Rectal smooth muscle tissue (tissue), 1 donor: ENCODE results near the gene ZNF358.
A peak's percentile ranks its signal among the peaks of the same experiment; 100 is the strongest.

Experiments used
- H3K27ac ChIP-seq: one replicate; pipeline ENCODE4 v1.7.0; 2013; ENCODE audit warnings: low read depth, low read length, inconsistent platforms
- H3K27me3 ChIP-seq: one replicate; pipeline ENCODE4 v1.7.0; 2013; ENCODE audit warnings: low read length; ENCODE audit not compliant: control insufficient read depth, insufficient read depth
- H3K36me3 ChIP-seq: one replicate; pipeline ENCODE4 v1.7.0; 2013; ENCODE audit warnings: low read length; ENCODE audit not compliant: control insufficient read depth, insufficient read depth
- H3K4me1 ChIP-seq: one replicate; pipeline ENCODE4 v1.7.0; 2013; ENCODE audit warnings: low read length; ENCODE audit not compliant: control insufficient read depth, insufficient read depth
- H3K4me3 ChIP-seq: one replicate; pipeline ENCODE4 v1.7.0; 2013; ENCODE audit warnings: low read length
- H3K9ac ChIP-seq: one replicate; pipeline ENCODE4 v1.7.0; 2013; ENCODE audit warnings: low read length

The ZNF358 gene

DNA sequence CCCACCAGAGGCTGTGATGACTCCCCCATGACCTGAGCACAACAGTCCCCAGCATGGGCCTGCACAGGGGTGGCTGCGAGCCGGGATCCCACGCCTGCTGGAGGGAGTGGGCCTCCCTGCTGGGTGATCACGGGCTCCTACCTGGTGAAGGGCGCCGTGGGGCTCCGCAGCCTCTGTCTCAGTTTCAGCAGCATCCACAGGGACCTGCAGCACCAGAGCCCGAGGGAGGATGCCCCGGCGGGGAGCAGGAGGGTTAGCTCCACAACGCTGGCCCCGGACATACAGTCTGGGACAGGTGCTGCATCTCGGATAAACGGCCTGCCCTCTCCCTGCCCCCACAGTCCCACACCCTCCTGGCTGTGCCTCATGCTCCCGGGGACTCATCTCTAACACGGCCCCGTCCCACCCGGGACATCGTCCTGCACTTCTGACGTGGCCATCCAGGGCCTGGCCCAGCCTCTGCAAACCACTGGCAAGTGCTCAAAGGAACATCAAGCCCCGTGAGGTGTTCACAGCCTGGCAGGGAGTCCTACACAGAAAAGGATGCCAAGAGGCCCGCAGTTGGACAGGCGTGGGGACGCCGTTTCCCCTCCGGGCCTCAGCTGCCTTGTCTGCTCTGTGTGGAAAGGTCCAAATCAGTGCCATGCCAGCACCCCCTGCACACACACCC, 37.6 kb upstream of the ZNF358 start:
- Histone ChIP-seq H3K36me3 (no peaks in the 10 kb centered on the region), H3K9ac (no peak overlapping the region), H3K4me1 (no peaks in the 10 kb centered on the region), H3K4me3 (no peak overlapping the region), H3K27me3 (no peaks in the 10 kb centered on the region), H3K27ac (no peak overlapping the region)

GRCh38 chr19:7478843-7479227, 37.1 kb upstream of the ZNF358 start:
- no peak overlapping the region for H3K9ac ChIP-seq
- no peak overlapping the region for H3K27ac ChIP-seq
- H3K36me3 ChIP-seq, result no peaks in the 10 kb centered on the region
- H3K4me3 ChIP-seq, result no peak overlapping the region
- no peaks in the 10 kb centered on the region for H3K4me1 ChIP-seq
- no peaks in the 10 kb centered on the region for H3K27me3 ChIP-seq

DNA sequence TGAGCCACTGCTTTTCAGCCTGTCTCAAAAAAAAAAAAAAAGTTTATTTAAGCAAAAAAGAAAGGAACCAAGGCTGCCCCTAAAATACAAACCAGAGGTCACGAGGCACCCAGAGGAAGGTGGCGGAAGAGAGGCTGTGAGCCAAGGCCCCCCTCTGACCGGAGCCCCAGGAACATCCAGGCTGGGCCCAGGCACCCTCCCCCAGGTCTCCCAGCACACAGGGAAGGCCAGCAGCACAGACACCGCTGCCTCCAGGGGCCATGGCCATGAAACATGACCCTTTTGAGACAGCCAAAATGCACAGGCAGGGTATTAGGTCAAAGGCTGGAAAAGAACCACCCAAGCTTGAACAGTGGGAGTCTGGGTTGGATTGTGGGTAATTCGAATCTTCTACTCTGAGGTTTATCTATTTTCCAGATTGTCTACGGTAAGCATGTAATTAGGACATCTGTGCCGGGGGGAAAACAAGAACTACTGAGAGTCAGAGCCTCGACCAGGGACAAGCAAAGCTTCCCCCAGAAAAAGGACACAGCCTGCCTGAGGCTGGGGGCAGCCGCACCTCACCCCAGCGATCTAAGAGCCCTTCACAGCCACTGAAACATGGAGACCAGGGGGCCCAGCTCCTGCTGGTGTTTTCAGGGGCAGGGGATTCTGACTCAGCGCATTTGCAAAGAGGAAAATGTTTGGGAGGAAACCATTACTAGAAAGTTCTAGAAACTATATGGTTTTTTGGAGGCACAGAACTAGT, 35.5 kb upstream of the ZNF358 start:
- Histone ChIP-seq H3K4me1 (no peaks in the 10 kb centered on the region), H3K27me3 (no peaks in the 10 kb centered on the region)

GRCh38 chr19:7480970-7481255, 35.0 kb upstream of the ZNF358 start:
- Histone ChIP-seq H3K27me3 (no peaks in the 10 kb centered on the region), H3K9ac (no peak overlapping the region), H3K27ac (no peak overlapping the region), H3K36me3 (no peaks in the 10 kb centered on the region), H3K4me1 (no peaks in the 10 kb centered on the region), H3K4me3 (no peak overlapping the region)

More for the DNA sequence above, 35.5 kb upstream of the ZNF358 start:
- Histone ChIP-seq H3K9ac (no peak overlapping the region), H3K4me3 (no peak overlapping the region), H3K27ac (no peak overlapping the region), H3K36me3 (no peaks in the 10 kb centered on the region)

- no peaks in the 10 kb centered on the region for H3K27me3 ChIP-seq
- H3K4me1 ChIP-seq, result no peaks in the 10 kb centered on the region
- H3K4me3 ChIP-seq, result no peak overlapping the region
- no peak overlapping the region for H3K27ac ChIP-seq
- no peak overlapping the region for H3K9ac ChIP-seq
- H3K36me3 ChIP-seq, result no peaks in the 10 kb centered on the region
These were observed 33.1 kb upstream of the ZNF358 start for GRCh38 chr19:7482584-7483439.

GRCh38 chr19:7483720-7484201, 32.1 kb upstream of the ZNF358 start:
- Histone ChIP-seq H3K27me3 (no peaks in the 10 kb centered on the region), H3K36me3 (no peaks in the 10 kb centered on the region), H3K9ac (no peak overlapping the region), H3K27ac (no peak overlapping the region), H3K4me3 (no peak overlapping the region), H3K4me1 (no peaks in the 10 kb centered on the region)

GRCh38 chr19:7486923-7487322, 29.0 kb upstream of the ZNF358 start:
- H3K27me3 ChIP-seq, result no peaks in the 10 kb centered on the region
- no peak overlapping the region for H3K9ac ChIP-seq
- H3K27ac ChIP-seq, result no peak overlapping the region
- H3K4me3 ChIP-seq, result no peak overlapping the region
- no peaks in the 10 kb centered on the region for H3K4me1 ChIP-seq
- H3K36me3 ChIP-seq, result no peaks in the 10 kb centered on the region

DNA sequence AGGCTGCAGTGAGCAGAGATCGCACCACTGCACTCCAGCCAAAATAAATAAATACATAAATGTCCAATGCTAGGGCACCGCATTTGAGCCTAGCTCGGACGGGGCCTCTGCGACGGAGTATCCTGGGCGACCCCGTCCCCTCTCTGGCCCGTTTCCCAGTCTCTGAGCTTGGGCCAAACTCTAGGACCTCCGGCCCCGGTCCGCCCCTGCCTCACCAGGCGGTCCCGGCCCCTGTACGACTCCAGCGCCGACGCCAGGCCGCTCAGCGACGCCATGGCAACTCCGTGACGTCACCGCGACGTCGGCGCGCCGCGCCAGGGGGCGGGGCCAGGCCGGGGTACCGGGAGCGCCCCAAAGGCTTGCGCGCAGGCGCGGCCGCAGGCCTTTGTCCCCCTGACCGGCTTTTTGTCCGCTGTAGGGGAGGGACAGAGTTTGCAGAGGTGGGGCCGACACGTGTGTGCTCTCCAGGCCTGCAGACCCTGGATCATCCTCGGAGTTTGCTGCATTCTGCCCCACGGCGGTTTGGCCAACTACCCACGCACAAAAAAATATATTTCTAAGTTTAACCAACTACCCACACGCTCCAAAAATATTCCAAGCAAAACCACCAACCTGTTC, 27.1 kb upstream of the ZNF358 start, which contains the start of gene PEX11G:
Gene PEX11G, minus strand, starts transcription at position 300 of the 618 bp plus-strand sequence. Its CDS starts 25 bp downstream, at position 275.
- Histone ChIP-seq H3K4me1 (no peaks in the 10 kb centered on the region), H3K4me3 (peak within 1 kb of the TSS; percentile 86), H3K9ac (peak within 1 kb of the TSS; percentile 64), H3K36me3 (no peaks in the 10 kb centered on the region), H3K27me3 (no peaks in the 10 kb centered on the region), H3K27ac (peak within 1 kb of the TSS; percentile 88)

DNA sequence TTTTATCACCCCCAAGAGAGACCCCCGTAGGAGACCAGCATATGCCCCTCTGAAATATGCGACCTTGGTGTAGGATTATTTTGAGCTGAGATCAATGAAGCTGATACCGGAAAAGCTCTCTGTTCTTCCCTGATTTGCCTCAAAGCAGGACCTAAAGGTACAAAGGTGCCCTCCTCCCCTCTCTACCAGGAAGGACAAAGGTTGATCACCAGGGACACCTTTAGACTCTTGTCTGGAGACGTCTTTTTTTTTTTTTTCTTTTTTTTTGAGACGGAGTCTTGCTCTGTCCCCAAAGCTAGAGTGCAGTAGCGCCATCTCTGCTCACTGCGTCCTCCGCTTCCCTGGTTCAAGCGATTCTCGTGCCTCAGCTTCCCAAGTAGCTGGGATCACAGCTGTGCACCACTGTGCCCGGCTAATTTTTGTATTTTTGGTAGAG, 26.3 kb upstream of the ZNF358 start:
- no peak overlapping the region for H3K9ac ChIP-seq

DNA sequence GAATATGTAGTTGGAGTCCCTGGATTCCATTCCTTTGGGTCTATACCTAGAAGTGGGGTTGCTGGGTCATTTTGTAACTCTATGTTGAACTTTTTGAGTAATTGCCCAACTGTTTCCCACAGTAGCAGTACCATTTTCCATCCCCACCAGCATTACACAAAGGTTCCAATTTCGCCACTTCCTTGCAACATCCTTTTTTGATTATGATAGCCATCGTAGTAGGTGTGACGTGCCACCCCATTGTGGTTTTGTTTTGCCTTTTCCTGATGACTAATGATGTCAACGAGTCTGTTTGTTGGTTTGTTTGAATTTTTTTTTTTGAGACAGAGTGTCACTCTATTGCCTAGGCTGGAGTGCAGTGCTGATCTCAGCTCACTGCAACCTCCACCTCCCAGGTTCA, 23.8 kb upstream of the ZNF358 start:
- no peaks in the 10 kb centered on the region for H3K4me1 ChIP-seq
- H3K27ac ChIP-seq, result no peak overlapping the region
- no peaks in the 10 kb centered on the region for H3K36me3 ChIP-seq

More for the DNA sequence above, 26.3 kb upstream of the ZNF358 start:
- H3K4me3 ChIP-seq, result peak overlapping the region; percentile 86
- H3K27ac ChIP-seq, result no peak overlapping the region
- no peaks in the 10 kb centered on the region for H3K36me3 ChIP-seq
- H3K27me3 ChIP-seq, result no peaks in the 10 kb centered on the region
- no peaks in the 10 kb centered on the region for H3K4me1 ChIP-seq

GRCh38 chr19:7492558-7492957, 23.3 kb upstream of the ZNF358 start:
- Histone ChIP-seq H3K27ac (no peak overlapping the region), H3K36me3 (no peaks in the 10 kb centered on the region), H3K9ac (no peak overlapping the region), H3K27me3 (no peaks in the 10 kb centered on the region), H3K4me3 (no peak overlapping the region), H3K4me1 (no peaks in the 10 kb centered on the region)

More for the DNA sequence above, 23.8 kb upstream of the ZNF358 start:
- H3K27me3 ChIP-seq, result no peaks in the 10 kb centered on the region
- H3K9ac ChIP-seq, result no peak overlapping the region
- no peak overlapping the region for H3K4me3 ChIP-seq
